Measurements from ENCODE around the gene DISC1.
"Not testable (repeated sequence)": the region's sequence is repeated elsewhere in the genome, so short reads cannot be mapped to it uniquely, and the experiment has no call there.

DISC1 gene

DNA sequence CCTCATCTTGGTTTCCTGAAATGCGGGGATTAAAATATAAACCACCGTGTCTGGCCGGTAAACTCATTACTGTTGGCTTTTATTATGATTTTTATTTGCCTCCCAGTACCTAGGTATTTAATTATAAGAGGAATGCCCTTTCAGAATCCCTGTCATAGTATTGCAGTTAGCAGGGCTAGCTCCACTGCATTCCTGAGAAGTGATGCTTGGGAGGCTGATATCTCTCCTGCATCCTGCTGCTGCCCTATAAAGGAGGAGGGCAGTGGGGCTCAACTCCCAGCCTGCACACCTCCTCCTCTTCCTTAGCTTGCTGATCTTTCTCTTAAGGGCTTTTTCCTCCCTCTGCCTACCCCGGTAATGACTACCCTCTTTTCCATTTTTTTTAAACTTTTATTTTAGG is 19.9 kb upstream of the DISC1 start:
- DNase-seq, result no peak

DNA sequence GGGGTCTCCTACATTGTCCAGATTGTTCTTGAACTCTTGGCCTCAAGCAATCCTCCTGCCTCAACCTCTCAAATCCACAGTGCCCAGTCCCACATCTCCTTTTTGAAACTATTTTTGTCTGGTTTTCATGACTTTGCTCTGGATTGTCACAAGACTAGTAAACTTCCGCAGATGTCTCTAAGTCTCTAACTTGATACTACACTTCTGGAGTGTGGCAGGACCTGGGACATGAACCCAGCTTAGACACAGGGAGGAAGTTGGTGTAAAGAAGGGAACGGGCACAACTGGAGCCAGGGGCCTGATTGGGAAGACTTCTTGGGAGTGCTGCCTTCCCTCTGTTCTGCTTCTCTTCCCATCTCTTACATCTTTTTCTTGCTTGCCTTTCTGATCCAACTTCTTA is 16.2 kb upstream of the DISC1 start:
- no peak for DNase-seq

DNA sequence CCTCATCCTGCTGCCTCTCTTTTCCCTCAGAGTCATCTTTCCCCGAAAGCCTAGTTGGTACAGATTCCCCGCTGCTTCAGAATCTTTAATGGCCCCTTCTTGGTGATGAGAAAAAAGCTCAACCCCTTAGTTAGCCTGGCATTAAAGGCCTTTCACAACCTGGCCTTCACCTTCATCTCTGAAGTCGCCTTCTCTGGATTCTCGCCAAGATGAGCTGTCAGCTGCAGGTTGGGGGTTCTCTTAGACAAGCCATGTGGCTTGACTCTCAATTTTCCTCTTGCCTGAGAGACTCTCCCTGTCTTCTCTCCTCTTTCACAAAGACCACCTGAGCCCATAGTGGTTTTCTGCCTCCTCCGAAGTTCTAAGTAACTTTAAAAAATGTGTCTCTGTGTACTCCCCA is 15.5 kb upstream of the DISC1 start:
- no peak for DNase-seq

DNA sequence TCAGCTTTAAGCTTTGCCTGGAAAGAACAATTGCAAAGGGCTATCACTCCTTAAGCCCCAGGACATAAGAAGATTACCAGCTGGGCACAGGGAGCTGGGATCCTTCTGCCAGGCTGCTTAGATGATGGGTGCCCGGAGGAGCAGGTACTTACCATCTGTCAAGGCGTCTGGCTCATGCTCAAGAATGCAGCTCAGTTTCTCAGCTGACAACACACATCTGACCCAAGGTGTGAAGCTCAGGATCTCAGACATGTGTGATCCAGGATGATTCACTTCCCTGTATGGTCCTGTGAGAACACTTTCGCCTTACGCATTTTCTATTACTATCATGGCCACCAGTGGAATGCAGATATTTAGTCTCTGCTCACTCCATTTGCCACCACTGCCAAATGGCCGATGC is 14.7 kb upstream of the DISC1 start:
- DNase-seq, result no peak

DNA sequence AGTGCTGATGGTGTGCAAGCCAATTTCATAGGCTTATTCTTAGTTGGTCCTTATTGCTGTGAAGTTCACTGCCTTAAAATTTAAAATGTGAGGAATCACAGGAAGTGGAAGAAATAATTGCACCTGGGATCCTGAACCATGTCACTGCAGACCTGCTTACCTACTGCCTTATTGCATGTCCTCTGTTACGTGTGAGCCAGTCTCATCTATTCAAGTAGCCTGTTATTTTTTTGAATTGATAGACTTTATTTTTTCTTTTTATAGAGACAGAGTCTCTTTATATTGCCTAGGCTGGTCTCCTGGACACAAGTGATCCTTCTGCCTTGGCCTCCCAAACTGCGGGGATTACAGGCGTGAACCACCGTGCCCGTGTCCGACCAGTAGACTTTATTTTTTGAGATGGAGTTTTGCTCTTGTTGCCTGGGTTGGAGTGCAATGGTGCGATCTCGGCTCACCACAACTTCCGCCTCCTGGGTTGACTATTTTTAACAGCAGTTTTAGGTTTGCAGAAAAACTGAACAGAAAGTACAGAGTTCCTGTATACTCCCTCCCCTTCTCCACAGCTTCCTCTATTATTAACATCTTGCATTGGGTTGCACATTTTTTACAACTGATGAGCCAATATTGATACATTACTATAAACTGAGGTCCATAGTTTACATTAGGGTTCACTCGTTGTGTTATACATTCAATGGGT is 14.0 kb upstream of the DISC1 start:
- DNase-seq, result peak; percentile 43 to 54

DNA sequence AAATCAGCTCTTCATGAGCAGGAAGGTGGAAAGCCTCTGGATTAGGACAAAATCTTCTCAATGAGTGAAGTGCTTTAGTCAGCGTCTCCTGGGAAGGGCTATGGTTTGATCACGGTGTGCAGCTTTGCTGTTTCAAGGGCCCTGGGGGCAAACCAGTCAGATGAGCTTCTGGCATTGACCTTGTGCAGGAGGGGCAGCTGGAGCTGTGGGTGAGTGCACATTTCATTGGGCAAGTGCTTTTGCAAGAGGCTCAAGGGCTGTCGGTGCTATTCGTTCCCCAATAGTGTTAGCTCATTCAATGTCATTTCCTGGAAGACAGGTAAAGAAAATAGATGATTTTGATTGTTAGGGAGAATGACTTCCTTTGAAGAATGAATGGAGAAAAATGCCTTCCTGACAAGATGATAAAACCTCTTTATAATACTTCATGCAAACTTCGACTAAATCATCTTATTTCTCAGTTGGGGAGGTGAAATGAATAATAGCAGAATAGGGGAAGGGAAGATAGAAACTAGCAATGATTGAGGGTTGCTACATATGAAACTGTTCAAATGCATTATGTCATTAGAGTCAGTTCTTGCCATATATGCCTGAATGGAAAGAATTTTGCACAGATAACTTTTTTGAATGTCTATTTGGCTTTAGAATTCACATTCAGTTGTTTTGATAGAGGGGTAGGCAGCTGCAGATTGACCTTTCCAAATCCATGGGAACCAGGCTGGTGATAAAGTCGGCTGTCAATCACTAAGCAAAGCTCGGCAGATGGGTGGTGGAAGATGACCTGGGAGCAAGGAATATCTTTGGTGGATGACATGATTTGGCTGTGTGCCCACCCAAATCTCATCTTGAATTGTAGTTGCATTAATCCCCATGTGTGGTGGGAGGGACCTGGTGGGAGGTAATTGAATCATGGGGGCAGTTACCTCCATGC is 12.9 kb upstream of the DISC1 start:
- no peak for DNase-seq

DNA sequence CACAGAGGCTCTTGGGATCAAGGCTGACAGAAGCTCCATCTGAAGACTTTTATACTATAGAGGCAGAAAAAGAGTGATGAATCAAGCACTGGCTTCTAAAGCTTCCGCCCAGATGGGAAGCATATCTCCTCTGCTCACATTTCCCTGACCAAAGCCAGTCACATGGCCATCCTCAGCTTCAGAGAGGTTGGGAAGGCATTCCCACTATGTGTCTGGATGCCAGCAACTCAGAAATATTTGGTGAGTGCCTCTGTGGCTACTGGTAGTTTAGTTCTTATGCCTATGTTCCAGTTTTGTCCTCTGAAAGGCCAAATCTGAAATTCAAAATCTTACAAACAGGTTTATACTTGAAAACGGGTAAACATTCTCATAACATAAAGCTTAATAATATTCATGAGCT is 9.9 kb upstream of the DISC1 start:
- DNase-seq, result no peak

DNA sequence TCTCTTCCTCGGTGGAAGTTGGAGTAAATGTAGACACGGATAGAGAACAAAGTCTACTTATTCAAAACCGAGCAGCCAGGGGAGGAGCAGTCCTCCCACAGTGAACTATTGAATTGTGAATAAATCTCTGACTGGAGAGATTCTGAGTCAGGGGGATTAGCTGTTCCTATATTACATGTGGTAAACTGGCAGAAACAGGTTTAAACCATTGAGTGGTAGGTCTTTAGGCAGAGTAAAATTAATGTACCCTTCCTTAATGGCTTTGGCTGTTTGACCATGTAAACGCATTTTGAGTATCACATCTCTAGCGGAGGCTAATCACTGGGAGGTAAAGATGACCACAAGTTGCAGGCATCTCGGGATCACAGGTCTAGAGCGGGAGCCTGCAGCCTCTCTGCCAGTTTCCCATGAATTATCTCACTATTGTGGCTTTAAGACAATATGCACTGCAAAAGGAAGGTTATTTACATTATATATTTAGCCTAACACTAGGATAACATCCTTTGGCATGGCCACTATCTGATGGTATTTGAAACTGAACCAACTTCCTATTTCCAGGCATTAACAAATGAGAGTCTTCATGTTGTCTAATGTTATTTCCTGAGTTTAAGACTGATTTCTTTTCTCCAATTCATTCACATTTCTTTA is 7.9 kb upstream of the DISC1 start:
- DNase-seq, result no peak

DNA sequence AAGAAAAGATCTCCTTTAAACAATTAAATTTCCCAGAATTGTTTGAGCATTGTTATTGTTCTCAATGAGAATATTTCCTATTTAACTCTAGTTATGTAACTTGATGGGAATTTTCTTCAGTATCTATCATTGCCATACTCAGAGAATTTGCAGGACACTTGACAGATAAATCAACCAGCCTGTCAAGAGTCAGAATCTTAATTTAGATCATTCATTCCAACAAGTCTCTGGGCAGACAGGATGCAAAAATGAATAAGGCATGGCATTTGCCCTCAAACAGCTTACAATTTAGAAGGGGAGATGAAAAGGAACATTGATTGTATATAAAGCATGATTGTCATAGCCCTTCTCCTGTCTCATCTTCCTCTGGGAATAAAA is 7.3 kb upstream of the DISC1 start:
- DNase-seq, result no peak

DNA sequence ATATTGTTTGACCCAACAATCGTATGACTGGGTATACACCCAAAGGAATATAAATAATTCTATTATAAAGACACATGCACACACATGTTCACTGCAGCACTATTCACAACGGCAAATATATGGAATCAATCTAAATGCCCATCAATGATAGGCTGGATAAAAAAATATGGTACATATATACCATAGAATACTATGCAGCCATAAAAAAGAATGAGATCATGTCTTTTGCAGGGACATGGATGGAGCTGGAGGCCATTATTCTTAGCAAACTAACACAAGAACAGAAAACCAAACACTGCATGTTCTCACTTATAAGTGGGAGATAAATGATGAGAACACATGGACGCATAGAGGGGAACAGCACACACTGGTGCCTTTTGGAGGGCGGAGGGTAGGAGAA is 1.5 kb upstream of the DISC1 start:
- not testable (repeated sequence) for DNase-seq

DNA sequence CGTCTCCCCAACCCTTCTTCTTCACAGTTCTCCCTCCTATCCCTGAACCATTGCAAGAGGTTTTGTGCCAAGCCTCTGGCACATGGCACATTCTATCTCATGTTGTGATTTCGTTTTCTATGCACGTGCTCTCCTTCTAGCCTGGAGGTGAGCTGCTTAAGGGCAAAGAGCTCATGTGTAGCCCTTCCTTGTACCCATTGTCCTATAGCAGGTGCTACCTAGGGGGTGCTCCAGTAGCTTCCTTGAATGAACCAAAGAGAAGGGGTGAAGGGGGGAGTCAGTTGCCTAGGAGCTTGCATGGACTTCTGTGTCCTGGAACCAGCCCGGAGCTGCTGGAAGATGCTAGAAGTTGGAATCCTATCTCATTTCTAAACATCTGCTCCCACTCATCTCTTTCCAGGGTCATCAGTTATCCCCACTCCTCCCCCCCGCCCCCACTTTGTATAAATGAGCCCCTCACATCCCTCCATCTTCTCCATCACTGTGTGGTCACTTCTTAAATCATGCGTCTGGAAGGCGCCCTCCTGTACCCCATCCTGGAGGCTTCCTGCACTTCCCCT is 535 bp upstream of the DISC1 start:
- no peak for DNase-seq

DNA sequence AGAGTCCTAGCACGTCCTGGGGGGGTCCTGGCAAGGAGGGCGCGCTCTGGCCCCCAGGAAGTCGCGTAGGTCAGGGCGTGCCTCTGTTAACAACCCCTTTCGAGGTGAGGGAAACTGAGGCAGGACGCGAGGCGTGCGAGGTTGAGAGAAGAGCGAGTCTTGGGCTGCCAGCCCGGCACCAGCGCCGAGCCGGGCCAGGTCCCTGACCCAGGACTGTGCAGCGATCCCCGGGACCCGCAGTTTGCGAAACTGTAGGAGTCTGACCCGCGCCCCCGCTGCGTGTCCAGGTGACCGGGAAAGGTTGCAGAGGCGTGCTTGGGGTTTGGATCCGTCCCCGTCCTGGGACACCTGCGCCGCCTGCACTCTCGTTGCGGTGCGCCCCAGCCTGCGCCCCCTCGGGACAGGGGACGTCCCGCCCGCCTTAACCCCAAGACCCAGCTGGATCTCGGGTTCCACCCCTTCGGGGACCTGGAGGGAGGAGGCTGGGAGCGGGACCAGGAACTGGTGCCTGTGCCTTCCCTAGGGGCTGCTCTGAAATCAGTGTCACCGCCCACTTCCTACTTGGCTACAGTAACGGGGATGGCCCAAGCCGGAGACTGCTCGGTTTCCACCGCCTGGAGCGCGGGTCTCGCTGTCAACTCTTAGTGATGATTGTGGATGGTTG is 493 bp downstream of the DISC1 start:
- peak; percentile 59 to 67 for DNase-seq

DNA sequence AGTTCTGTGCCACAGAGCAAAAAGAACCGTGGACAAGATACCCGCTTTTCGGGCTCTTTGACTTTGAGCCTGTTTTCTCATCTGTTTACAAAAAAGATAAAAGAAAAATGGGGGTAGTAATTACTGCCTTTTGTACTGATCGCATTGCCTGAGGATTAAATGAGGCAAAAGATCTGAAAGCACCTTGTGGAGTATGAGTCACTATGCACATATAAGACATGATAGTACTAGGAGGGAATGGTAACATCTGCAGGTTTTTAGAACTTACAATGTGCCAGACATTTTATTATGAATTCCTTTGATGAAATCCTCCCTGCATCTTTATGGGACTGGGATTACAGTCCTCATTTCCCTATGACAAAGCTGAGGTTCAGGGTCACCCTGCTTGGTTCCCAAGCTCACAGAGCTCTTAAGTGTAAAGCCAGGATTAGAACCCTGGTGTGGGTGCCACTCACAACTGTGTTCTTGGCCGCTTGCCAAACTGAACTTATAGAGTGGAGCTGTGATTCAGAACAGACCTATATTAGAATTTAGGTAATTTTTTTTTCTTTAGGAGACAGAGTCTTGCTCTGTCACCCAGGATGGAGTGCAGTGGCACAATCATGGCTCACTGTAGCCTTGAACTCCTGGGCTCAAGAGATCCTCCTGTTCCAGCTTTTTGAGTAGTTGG is 1.8 kb downstream of the DISC1 start:
- peak; percentile 63 to 65 for DNase-seq

DNA sequence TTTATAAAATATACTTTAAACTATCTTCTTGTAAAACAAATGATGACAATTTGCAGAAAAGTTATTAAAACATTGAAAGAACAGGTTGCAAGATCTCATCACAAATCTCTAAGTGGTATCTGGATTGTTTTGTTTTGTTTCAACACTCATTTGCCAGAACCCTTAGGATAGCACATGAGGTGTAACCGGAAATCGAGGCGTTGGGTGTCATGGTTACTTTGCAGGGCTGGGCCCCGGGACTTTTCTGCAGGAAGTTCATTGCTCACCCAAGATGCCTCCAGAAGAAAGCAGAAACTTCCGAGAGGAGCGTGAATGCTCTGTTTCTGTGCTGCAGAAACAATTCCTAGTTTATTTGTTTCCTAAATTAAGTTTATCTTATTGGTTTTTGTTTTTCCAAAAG is 2.5 kb downstream of the DISC1 start:
- no peak for DNase-seq

DNA sequence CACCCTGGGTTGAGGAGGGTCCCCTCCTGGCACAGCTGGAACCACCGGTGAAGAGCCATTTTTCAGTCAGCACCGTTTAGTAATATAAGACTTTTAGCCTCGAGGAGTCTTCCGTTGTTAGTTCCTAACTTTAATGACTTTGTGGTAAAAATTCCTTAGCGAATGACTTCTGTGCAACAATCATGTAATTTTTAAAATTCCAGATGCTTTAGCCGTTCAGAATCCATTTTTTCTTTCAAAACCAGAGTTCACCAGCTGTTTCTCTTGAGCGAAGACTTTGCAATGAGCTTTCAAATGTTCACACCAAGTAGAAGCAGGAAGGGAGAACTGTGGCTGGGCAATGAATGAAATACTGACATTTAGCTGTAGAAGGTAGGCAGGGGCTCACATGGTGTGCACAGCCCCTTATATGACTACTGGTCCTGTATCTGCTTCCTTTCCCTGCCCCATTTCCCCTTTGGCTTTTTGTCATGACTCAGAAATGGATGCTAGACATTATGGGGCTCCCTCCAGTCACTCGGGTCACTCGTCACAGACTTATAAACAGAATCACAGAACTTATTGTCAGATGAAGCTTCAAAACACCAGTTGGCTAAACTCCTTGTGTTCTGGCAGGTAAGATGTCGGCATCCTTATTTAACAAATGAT is 4.1 kb downstream of the DISC1 start:
- DNase-seq, result no peak

DNA sequence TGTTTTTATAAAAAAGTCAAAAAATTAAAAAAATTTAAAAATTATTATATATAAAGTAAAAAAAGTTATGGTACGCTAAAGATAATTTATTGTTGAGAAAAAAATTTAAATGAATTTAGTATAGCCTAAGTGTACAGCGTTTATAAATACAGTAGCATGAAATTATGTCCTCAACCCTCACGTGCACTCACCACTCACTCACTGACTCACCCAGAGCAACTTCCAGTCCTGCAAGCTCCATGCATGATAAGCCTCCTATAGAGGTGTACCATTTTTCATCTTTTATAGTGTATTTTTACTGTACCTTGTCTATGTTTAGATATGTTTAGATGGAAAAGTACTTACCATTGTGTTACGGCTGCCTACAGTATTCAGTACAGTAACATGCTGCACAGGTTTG is 5.1 kb downstream of the DISC1 start:
- no peak for DNase-seq

DNA sequence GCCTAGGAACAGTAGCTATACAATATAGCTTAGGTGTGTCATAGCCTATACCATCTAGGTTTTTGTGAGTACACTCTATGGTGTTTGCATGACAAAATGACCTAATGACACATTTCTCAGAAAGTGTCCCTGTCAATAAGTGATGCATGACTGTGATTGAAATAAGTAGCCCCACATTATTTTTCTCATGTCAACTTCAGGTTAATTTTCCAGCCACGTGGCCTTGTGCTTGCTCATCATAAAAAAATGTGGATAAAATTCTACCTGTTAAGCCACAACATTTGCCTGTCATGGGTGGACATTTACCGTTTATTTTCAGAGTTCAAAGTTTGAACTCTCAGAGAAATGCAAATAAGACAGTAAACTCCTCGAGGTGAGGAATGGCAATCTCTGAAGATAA is 5.5 kb downstream of the DISC1 start:
- DNase-seq, result no peak

DNA sequence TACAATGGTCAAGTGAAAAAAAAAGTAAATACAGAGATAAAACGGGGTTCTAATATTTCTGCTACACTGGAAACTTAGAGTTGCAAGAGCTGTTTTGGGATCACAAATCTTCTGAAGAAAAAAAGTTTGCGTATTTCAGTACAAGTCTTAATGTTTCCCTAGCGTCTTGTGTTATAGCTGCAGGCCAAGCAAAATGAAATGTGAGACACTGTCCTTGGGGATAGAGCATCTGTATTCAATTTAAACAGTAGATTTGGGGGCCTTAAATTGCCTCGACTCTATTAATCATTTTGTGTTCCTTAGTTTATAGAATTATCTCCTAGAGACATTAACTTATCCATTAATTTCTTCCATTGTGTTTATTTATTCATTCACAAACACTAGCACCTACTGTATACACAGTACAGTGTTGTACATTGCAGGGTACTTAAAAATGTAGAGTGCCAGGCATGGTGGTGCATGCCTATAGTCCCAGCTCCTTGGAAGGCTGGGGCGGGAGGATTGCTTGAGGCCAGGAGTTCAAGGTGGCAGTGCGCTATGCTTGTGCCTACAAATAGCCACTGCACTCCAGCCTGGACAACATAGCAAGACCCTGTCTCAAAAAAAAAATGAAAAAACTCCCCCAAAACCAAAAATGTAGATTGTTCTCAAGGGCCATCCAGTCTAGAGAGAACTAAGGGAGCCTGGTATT is 7.9 kb downstream of the DISC1 start:
- no peak for DNase-seq

DNA sequence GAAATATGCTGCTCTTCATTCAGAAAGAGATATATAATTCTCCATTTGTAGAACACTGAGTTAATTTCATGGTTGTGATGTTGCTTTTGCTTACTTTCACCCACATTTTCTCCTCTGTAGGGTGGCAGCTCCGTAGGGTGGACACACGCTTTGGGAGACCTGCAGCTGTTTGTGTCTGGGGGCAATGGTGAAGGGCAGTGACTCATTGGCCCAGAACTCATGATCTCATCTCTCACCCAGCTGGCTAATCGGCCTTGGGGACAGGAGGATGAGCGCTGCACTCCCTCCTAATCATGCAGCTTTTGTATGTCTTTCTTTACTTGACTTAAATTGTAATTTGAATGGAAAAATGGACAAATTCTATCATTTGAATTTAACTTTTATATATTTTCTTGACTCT is 9.6 kb downstream of the DISC1 start:
- no peak for DNase-seq

DNA sequence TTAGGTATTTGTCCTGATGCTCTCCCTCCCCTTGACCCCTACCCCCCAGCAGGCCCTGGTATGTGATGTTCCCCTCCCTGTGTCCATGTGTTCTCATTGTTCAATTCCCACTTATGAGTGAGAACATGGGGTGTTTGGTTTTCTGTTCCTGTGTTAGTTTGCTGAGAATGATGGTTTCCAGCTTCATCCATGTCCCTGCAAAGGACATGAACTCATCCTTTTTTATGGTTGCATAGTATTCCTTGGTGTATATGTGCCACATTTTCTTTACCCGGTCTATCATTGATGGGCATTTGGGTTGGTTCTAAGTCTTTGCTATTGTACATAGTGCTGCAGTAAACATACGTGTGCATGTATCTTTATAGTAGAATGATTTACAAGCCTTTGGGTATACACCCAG is 10.3 kb downstream of the DISC1 start:
- not testable (repeated sequence) for DNase-seq

DNA sequence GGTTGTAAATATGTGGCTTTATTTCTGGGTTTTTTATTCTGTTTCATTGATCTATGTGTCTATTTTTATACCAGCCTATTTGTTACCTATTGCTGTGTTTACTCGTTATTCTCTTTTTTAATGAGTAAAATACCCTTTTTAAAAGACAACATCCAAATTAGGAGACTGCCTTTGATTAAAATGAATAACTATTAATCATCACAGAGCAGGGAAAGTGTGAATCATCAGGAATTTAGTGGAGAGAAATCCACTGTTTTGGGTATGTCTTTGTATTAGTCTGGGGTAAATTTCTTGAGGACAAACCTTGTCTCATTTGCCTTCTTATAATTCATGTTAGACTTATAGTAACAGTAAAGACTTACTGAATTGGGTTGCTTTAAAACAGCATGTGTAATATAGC is 12.1 kb downstream of the DISC1 start:
- no peak for DNase-seq

Measured in activated T-cell treated with anti-CD3 and anti-CD28 coated beads, Interleukin-2, amount 50 U/mL, for 48 hours (primary cell).